K562 (cell line): Measurements from ENCODE around the gene KLHL18. TPM values are rescaled to one million over a fixed set of nuclear protein-coding genes. Genes with fewer than 3 reads are reported as not detected.

Source experiments
- AFF1 ChIP-seq, 2 experiments: fragments of 450-650 bp; IDR thresholded peaks; 2 replicates each; pipeline ENCODE4 v1.6.1; 2018; ENCODE audit warnings: mild to moderate bottlenecking in 2 of 2, low read depth in 1 of 2; ENCODE audit not compliant: partially characterized antibody in 2 of 2
- BHLHE40 ChIP-seq: IDR thresholded peaks from 2 replicates; pipeline ENCODE4 v1.6.1; 2011; ENCODE audit warnings: low read length, improper control_type of control experiment
- CHCHD3 ChIP-seq: fragments of 250-450 bp; sonication (Bioruptor Pico); IDR thresholded peaks from 2 replicates; pipeline ENCODE4 v2.1.2; 2022; ENCODE audit warnings: mild to moderate bottlenecking
- E2F3 ChIP-seq: fragments of 250-450 bp; sonication (Bioruptor Pico); IDR thresholded peaks from 2 replicates; pipeline ENCODE4 v1.4.0; 2020; ENCODE audit warnings: mild to moderate bottlenecking
- EWSR1 ChIP-seq: fragments of 450-650 bp; IDR thresholded peaks from 2 replicates; pipeline ENCODE4 v1.6.1; 2018; ENCODE audit warnings: borderline replicate concordance, mild to moderate bottlenecking, low read depth, moderate library complexity; ENCODE audit not compliant: partially characterized antibody
- GATAD2B ChIP-seq: fragments of 450-650 bp; IDR thresholded peaks from 2 replicates; pipeline ENCODE4 v1.6.1; 2017; ENCODE audit warnings: mild to moderate bottlenecking, borderline replicate concordance
- HNRNPLL ChIP-seq: fragments of 200-400 bp; formaldehyde crosslinking; IDR thresholded peaks from 2 replicates; pipeline ENCODE4 v1.6.1; 2017; ENCODE audit warnings: low read length, low read depth, mild to moderate bottlenecking; ENCODE audit not compliant: poor library complexity, severe bottlenecking
- KDM1A ChIP-seq, 2 experiments: fragments of 450-650 bp; IDR thresholded peaks; 2 replicates each; pipeline ENCODE4 v1.6.1; 2016; ENCODE audit warnings: mild to moderate bottlenecking in 2 of 2
- KLF1 ChIP-seq: fragments of 450-650 bp; IDR thresholded peaks from 2 replicates; pipeline ENCODE4 v1.6.1; 2016; ENCODE audit warnings: missing genetic modification characterization, missing compliant biosample characterization
- PML ChIP-seq: IDR thresholded peaks from 2 replicates; pipeline ENCODE4 v1.6.1; 2012; ENCODE audit warnings: low read length, inconsistent platforms
- STAG1 ChIP-seq: sonication (generic); formaldehyde crosslinking; IDR thresholded peaks from 2 replicates; pipeline ENCODE4 v1.5.0; 2020; ENCODE audit warnings: missing genetic modification reagents, borderline replicate concordance
- THAP12 ChIP-seq: fragments of 250-450 bp; sonication (Bioruptor Pico); IDR thresholded peaks from 2 replicates; pipeline ENCODE4 v1.9.0; 2021; ENCODE audit warnings: mild to moderate bottlenecking, inconsistent platforms
- ZBTB12 ChIP-seq: fragments of 250-450 bp; sonication (Bioruptor Pico); IDR thresholded peaks from 2 replicates; pipeline ENCODE4 v1.4.0; 2020
- ZNF124 ChIP-seq: sonication (generic); formaldehyde crosslinking; IDR thresholded peaks from 2 replicates; pipeline ENCODE4 v1.8.1; 2022; ENCODE audit warnings: missing genetic modification reagents
- ZNF263 ChIP-seq: sonication (generic); formaldehyde crosslinking; IDR thresholded peaks from 2 replicates; pipeline ENCODE4 v1.8.0; 2022; ENCODE audit warnings: mild to moderate bottlenecking, missing genetic modification reagents, borderline replicate concordance
- polyA plus RNA-seq, 8 experiments: library from polyadenylated mRNA; depleted of rRNA in 4 of 8; stranded (reverse) in 5 of 8; unstranded in 3 of 8; fragments of >200 nt; fragmentation: Nextera tagmentation in 2 of 8; fragmentation: Illumina TruSeq in 1 of 8; extraction: Ambion mirVana in 2 of 8; extraction: Trizol in 1 of 8; gene quantifications; 2 replicates each; pipeline versions ENCODE4 v1.2.1 to v1.2.3, GENCODE V29; 2011 to 2014; ENCODE audit warnings: inconsistent platforms in 1 of 8, missing spikeins in 1 of 8
- total RNA-seq, 7 experiments: library from RNA; depleted of rRNA in 6 of 7; stranded (reverse); fragments of >200 nt in 6 of 7; fragmentation: Illumina TruSeq in 2 of 7; extraction: Trizol in 2 of 7; gene quantifications; 2 replicates each; pipeline versions ENCODE4 v1.2.1 to v1.2.3, GENCODE V29; 2011 to 2021; ENCODE audit warnings: low replicate concordance in 1 of 7

KLHL18 gene
- total and polyA plus RNA-seq, 9 of the 15 experiments (the other 6 are each of a cell fraction or from before 2014, with no cell fraction given), result 26.7 to 97.5 (median 48.7) TPM

- TF ChIP-seq PML, result peak; percentile 46; the same call in 1 of the 2 replicates
- no peak for TF ChIP-seq STAG1 (CRISPR knock-in tag)
- peak; percentile 42 for TF ChIP-seq E2F3 (CRISPR knock-in tag)
- peak; percentile 62 for TF ChIP-seq KLF1 (tag)
- peak; percentile 67 for TF ChIP-seq ZBTB12 (CRISPR knock-in tag)
- TF ChIP-seq CHCHD3 (CRISPR knock-in tag), result 0 out of 2 replicates have a peak, but pooled peaks have one; percentile 10
- TF ChIP-seq ZNF124 (CRISPR knock-in tag), result no peak
- TF ChIP-seq EWSR1, result no peak
- no peak for TF ChIP-seq KDM1A (IDR thresholded peaks at IDR 0.05)
- peak; percentile 98 for TF ChIP-seq BHLHE40
- no peak for TF ChIP-seq GATAD2B
- peak; percentile 74 for TF ChIP-seq HNRNPLL
- TF ChIP-seq AFF1 (IDR thresholded peaks at IDR 0.05; ENCODE audit: low read depth in 1 of 2, partially characterized antibody in 2 of 2), result peak in 1 of 2 experiments; percentile 91
- peak; percentile 88 for TF ChIP-seq THAP12 (CRISPR knock-in tag)
- peak; percentile 96 for TF ChIP-seq ZNF263 (CRISPR knock-in tag)
Observed at GRCh38 chr3:47380601-47381316, 98.0 kb downstream of the KLHL18 start, which contains the start of gene PTPN23 (continued).
